Right lobe of liver (tissue), 6 donors: Measurements from ENCODE around the gene PIM2. TPM values are rescaled to one million over a fixed set of nuclear protein-coding genes. Genes with fewer than 3 reads are reported as not detected.

Experiments
- ATAC-seq, 4 donors: fragments of 200-7000 bp; cut with Tn5 transposase; one replicate each; pipeline ENCODE4 v1.9.1; 2020; ENCODE audit warnings: mild to moderate bottlenecking in 4 of 4, moderate library complexity in 4 of 4
- DNase-seq, 3 donors: peaks; one replicate each; pipeline ENCODE4 v3.0.0-alpha.2; 2020
- H3K27ac ChIP-seq, 3 donors: fragments of 200-600 bp; one replicate each; pipeline ENCODE4 v1.8.0; 2022
- H3K27me3 ChIP-seq, 2 donors: fragments of 200-600 bp; one replicate each; pipeline ENCODE4 v1.8.0; 2022
- H3K36me3 ChIP-seq, 4 donors: fragments of 200-600 bp; sonication (generic) in 1 of 4; one replicate each; pipeline versions ENCODE4 v1.5.1 to v1.8.0; 2017 to 2022; ENCODE audit warnings: control low read depth in 1 of 4
- H3K4me1 ChIP-seq, 4 donors: fragments of 200-600 bp; sonication (generic) in 1 of 4; one replicate each; pipeline versions ENCODE4 v1.5.1 to v1.8.0; 2017 to 2022; ENCODE audit warnings: control low read depth in 1 of 4
- H3K4me3 ChIP-seq, 3 donors: fragments of 200-600 bp; one replicate each; pipeline ENCODE4 v1.8.0; 2022
- H3K9me3 ChIP-seq, 4 donors: fragments of 200-600 bp; sonication (generic) in 1 of 4; one replicate each; pipeline versions ENCODE4 v1.5.1 to v1.8.0; 2017 to 2022; ENCODE audit warnings: control low read depth in 1 of 4
- POLR2A ChIP-seq: fragments of 450-650 bp; IDR thresholded peaks from one replicate; pipeline ENCODE4 v1.6.1; 2017; ENCODE audit warnings: antibody characterized with exemption, mild to moderate bottlenecking
- WGBS: methylation state at CpG from one replicate; pipeline ENCODE4 v1.1.6; 2018; ENCODE audit warnings: low coverage, low lambda C conversion rate; ENCODE audit not compliant: insufficient coverage; ENCODE audit errors: missing lambda C conversion rate; 5-methylcytosine and 5-hydroxymethylcytosine counted together
- intact Hi-C, 2 donors: fragments of 100-400 bp; cut with DNase I; formaldehyde crosslinking; loops; one replicate each; pipeline versions ENCODE4 v1.11.2 to v1.14.1; 2022
- total RNA-seq, 6 experiments: library from RNA; depleted of rRNA in 2 of 6; stranded (reverse); fragments of >200 nt in 2 of 6; fragmentation: NEBNext Ultra II Directional in 3 of 6; extraction: Animal tissue kit (Norgen Biotek cat#: 25700) in 3 of 6; gene quantifications; one replicate each; pipeline versions ENCODE4 v1.1.0 to v1.2.4, GENCODE V29; 2016 to 2023
- TF ChIP-seq, protein P1 (sequence below), 4 donors: fragments of 200-600 bp in 3 of 4; fragments of 450-650 bp in 1 of 4; IDR thresholded peaks; one replicate each; pipeline versions ENCODE4 v1.5.1 to v1.8.0; 2016 to 2022; ENCODE audit warnings: antibody characterized with exemption in 4 of 4, mild to moderate bottlenecking in 2 of 4
- donor health status: DM: no; HTN: yes; CAD: no.
- donor health status: DM: no; HTN: no; CAD: no.
- donor health status: DM: no; HTN: no; CAD: no.
- donor health status: DM: no; HTN: yes; CAD: no.
- donor health status: DM: no; HTN: yes; CAD: no.

The PIM2 gene
- total RNA-seq, 6 experiments from 2014 or later: 1.7 to 8.8 (median 6.8) TPM

DNA sequence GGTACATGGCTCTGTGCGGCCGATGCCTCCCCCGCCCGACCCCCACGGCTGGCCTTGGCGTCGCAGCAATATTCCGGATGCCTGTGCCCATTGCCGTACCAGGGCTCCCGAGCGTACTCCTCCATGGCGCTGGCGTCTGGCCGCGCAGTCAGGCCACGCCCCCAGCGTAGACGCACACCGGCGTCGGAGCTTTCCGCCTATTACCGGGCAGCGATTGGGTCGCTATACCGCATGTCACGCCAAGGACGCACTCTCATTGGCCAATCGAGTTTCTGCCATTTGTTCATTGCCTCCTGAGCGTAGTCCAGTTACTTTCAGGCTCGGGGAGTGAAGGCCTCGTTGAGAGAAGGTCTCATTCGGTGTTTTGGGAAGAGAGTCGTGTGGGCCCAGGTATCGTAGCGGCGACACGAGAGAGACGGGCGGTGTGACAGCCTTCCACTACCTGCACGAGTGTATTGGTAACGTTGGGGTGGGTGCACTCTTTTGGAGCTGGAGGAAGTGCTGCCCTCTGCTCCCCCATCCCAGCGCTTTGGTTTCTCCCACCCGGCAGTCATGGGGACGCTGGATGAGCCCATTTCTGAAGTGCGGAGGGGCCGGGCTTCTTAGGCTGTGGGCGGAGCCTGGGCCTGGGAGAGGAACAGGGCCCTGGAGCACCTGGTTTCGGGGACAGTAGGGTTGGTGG is 21.1 kb downstream of the PIM2 start, which contains the start of the genes PQBP1 and TIMM17B:
Gene PQBP1, plus strand, starts transcription at position 306 of the 682 bp plus-strand sequence. CDS start 580 bp downstream, outside the sequence.
Gene TIMM17B, minus strand, starts transcription at position 144 of the 682 bp plus-strand sequence. Its CDS starts 19 bp downstream, at position 125.
- Histone ChIP-seq H3K4me3 (peak within 1 kb of the TSS; percentile 66 to 77 (median 66)), H3K27me3 (no peaks in the 10 kb centered on the region), H3K36me3 (peaks cover 0 to 20% (median 2%) of the 10 kb centered on the region in 4 donors), H3K9me3 (no peaks in the 10 kb centered on the region), H3K27ac (peak within 1 kb of the TSS; percentile 89 to 92 (median 91)), H3K4me1 (no peaks in the 10 kb centered on the region)
- ATAC-seq (peak; percentile 92 to 94 (median 93)), DNase-seq (peak; percentile 88 to 92 (median 91))
- TF ChIP-seq POLR2A: peak; percentile 79
- TF ChIP-seq, protein P1, sequence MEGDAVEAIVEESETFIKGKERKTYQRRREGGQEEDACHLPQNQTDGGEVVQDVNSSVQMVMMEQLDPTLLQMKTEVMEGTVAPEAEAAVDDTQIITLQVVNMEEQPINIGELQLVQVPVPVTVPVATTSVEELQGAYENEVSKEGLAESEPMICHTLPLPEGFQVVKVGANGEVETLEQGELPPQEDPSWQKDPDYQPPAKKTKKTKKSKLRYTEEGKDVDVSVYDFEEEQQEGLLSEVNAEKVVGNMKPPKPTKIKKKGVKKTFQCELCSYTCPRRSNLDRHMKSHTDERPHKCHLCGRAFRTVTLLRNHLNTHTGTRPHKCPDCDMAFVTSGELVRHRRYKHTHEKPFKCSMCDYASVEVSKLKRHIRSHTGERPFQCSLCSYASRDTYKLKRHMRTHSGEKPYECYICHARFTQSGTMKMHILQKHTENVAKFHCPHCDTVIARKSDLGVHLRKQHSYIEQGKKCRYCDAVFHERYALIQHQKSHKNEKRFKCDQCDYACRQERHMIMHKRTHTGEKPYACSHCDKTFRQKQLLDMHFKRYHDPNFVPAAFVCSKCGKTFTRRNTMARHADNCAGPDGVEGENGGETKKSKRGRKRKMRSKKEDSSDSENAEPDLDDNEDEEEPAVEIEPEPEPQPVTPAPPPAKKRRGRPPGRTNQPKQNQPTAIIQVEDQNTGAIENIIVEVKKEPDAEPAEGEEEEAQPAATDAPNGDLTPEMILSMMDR (IDR thresholded peaks at IDR 0.05): no peak
- WGBS: 36% methylated on average over 13 of the region's 49 CpGs
- intact Hi-C loops: no loop called here

DNA sequence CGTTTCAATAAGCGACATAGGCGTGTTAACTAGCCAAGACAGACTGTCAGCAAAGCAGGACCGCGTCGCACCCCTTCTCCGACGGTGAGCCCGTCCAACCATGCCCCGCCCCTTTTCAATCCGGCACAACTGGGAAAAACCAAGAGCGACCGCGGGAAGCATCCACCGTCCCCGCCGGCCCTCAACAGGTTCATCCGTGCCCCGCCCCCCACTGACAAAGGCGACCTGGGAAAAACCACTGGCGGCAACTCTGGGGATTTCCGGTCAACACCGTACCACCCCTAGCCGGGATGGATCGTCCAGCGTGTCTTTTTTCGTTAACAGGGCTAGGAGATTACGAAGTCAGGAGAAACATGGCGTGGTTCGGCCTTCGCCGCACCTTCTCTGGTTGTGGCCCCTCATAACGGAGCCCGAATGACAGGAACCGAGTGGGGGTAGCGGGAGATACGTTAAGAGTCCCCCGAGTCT is 21.6 kb downstream of the PIM2 start:
- Histone ChIP-seq H3K4me1 (no peaks in the 10 kb centered on the region), H3K27me3 (no peaks in the 10 kb centered on the region), H3K4me3 (peak overlapping the region; percentile 66 to 77 (median 66)), H3K27ac (peak overlapping the region; percentile 89 to 92 (median 91)), H3K36me3 (peaks cover 0 to 16% (median 2%) of the 10 kb centered on the region in 4 donors), H3K9me3 (no peaks in the 10 kb centered on the region)
- 42% methylated on average over 15 of the region's 38 CpGs for WGBS
- no peak for TF ChIP-seq POLR2A
- TF ChIP-seq, protein P1 (IDR thresholded peaks at IDR 0.05): no peak
- DNase-seq (peak; percentile 84 to 85 (median 85)), ATAC-seq (peak; percentile 78 to 81 (median 79))
- intact Hi-C loops: no loop called here

DNA sequence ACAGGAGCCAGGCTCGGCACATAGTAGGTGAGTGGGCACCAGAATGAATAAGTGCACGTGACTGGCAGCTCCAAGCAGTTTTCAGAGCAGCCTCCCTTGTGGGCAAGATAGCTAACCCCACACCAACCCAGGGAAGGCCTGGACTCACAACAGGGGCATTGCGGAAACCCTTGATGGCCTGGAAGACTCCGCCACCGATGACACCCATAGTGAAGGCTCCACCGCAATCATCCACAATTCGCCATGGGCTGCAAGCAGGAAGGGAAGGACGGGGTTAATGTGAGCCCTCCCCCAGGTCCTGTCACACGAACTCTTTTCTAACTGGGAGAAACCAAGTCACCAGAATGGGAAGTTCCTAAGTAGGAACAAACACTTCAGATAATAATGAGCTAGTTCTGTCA is 22.2 kb downstream of the PIM2 start:
- TF ChIP-seq POLR2A: no peak
- TF ChIP-seq, protein P1 (IDR thresholded peaks at IDR 0.05): no peak
- Histone ChIP-seq H3K27ac (peak overlapping the region; percentile 89 to 92 (median 91)), H3K9me3 (no peaks in the 10 kb centered on the region), H3K4me1 (no peaks in the 10 kb centered on the region), H3K36me3 (peaks cover 0 to 11% (median 2%) of the 10 kb centered on the region in 4 donors), H3K27me3 (no peaks in the 10 kb centered on the region), H3K4me3 (peak overlapping the region; percentile 66 to 77 (median 66))
- intact Hi-C loops: no loop called here
- ATAC-seq (no peak), DNase-seq (no peak)
- 8% methylated on average over 2 of the region's 9 CpGs for WGBS

DNA sequence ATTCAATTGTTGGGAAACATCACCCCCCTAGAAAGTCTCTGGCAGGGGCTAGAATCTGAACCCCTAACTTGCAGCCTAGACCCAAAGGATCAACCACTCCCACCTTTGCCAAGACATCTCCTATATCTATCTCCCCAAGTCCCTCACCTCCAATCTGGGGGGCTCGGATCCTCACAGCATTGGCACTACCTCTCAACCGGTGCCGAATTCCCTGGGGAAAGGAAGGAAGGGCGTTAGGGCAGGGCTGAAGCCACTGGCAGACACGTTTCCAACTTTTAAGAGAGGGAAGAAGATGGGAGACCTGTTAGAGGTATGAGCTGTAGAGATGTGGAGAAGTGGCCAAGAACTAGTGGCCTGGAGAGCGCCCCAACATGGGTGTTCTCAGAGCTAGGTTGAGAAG is 23.9 kb downstream of the PIM2 start:
- no peak for DNase-seq
- H3K9me3 ChIP-seq: no peaks in the 10 kb centered on the region

More for the DNA sequence above, 23.9 kb downstream of the PIM2 start:
- no peak for ATAC-seq
- Histone ChIP-seq H3K4me1 (no peaks in the 10 kb centered on the region), H3K27me3 (no peaks in the 10 kb centered on the region), H3K4me3 (no peak overlapping the region), H3K36me3 (no peaks in the 10 kb centered on the region), H3K27ac (no peak overlapping the region)
- intact Hi-C loops: no loop called here
- 56% methylated on average over 5 of the region's 6 CpGs for WGBS
- TF ChIP-seq, protein P1 (IDR thresholded peaks at IDR 0.05): no peak
- no peak for TF ChIP-seq POLR2A
